ENCODE measurements around the gene CCNY. TPM values are rescaled to one million over a fixed set of nuclear protein-coding genes. Genes with fewer than 3 reads are reported as not detected.

Gene CCNY
- total RNA-seq, 1 donor from 2014 or later = 27.2 TPM

GRCh38 chr10:35452847-35453246 lies 116.5 kb downstream of the CCNY start:
- no peak overlapping the region for H3K4me3 ChIP-seq (ENCODE audit: low read depth, low read length)
- DNase-seq (ENCODE audit: low read depth) = no peak
- TF ChIP-seq, protein P1, sequence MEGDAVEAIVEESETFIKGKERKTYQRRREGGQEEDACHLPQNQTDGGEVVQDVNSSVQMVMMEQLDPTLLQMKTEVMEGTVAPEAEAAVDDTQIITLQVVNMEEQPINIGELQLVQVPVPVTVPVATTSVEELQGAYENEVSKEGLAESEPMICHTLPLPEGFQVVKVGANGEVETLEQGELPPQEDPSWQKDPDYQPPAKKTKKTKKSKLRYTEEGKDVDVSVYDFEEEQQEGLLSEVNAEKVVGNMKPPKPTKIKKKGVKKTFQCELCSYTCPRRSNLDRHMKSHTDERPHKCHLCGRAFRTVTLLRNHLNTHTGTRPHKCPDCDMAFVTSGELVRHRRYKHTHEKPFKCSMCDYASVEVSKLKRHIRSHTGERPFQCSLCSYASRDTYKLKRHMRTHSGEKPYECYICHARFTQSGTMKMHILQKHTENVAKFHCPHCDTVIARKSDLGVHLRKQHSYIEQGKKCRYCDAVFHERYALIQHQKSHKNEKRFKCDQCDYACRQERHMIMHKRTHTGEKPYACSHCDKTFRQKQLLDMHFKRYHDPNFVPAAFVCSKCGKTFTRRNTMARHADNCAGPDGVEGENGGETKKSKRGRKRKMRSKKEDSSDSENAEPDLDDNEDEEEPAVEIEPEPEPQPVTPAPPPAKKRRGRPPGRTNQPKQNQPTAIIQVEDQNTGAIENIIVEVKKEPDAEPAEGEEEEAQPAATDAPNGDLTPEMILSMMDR (conservative IDR thresholded peaks at IDR 0.05; ENCODE audit: low read depth, low read length) = no peak

DNA sequence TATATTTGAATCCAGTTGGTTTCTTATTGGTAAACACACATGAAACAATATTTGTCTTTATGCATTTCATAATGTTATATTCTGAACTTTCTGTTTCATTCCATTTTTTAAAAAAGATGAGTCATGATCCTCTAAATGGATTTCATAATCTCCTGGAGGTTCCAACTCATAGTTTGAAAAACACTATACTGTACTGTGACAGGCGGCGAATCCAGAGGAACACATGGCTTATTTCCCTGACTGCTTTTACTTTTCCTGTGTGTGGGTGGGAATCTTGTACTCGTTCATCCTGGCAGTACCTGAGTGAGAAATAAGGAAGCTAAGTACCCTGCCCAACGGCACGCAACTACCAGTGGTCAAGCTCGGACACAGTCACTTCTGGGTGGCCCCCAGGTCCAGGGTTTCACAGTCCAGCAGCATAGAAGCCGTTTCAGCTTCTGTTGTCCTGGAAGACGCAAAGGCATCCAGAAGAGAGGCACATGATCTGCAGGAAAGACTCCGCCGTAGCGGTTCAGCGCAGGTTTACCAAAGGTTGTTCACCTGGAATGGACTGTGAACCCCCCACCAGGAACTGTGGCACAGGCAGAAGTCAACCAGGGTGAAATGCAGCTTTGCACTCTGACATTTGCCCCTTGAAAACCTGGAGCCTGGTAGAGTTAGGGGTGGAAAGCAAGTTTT lies 117.7 kb downstream of the CCNY start:
- TF ChIP-seq, protein P1 (conservative IDR thresholded peaks at IDR 0.05; ENCODE audit: low read depth, low read length) = no peak
- H3K4me3 ChIP-seq (ENCODE audit: low read depth, low read length) = no peak overlapping the region
- DNase-seq (ENCODE audit: low read depth) = no peak

- H3K4me3 ChIP-seq (ENCODE audit: low read depth, low read length) = no peak overlapping the region
- DNase-seq (ENCODE audit: low read depth) = no peak
- TF ChIP-seq, protein P1 (conservative IDR thresholded peaks at IDR 0.05; ENCODE audit: low read depth, low read length) = no peak
Observed at GRCh38 chr10:35456153-35456720, 119.9 kb downstream of the CCNY start.

DNA sequence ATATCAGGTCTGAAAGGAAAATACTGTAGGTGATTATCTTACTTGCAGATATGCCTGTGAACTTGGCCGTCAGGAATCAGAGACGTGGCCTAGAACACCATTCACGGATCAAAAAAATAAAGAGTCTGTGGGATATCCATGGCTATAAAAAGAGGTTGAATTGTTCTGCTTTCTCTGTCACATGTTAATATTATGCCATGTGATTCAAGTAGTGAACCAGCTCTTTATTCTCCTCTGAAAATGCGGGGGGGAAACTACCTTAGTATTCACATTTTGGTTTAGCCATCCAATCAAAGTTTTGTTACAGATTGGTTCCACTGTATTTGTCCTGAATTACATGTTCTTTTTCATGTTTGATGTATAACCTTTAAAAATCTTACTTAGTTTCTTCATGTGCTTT lies 120.5 kb downstream of the CCNY start:
- no peak for DNase-seq (ENCODE audit: low read depth)

DNA sequence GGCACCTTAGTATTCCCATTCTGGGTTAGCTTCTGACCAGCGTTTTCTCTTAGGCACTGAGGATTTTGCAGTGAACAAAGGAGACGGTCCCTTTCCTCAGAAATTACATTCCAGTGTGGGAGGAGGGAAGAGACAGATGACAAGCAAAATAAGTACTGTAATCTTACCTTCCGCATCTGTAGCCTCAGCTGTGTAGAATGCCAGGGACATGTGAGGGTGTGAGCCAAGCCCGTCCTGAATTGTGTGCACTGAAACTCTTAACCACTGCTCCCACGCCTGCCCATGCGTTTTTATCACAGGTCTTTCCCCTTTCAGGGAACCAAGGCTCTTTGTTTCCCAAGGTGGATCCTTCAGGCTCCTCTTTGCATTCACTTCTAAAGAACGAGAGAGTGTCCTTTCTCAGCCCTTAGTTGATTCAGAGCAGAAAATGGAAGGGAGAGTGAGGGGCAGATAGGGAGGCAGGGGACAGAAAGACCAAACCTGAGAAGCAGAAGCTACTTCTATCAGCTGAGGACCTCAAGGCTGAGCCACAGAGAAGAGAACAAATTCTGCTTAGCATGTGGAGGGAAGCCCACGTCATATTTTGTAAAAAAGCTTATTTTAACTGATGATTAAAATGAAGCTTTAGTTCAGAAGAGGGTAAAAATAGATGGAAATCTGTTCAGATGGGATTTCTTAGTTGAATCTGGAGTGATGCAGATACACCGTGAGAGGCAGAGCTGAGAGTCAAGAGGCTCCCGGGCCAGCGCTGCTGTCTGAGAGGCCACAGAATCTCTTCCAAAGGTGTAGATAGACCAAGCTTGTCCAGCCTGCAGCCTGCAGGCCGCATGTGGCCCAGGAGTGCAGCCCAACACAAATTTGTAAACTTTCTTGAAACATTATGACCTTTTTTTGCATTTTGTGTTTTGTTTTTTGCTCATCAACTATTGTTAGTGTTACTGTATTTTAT lies 122.5 kb downstream of the CCNY start:
- no peak overlapping the region for H3K4me3 ChIP-seq (ENCODE audit: low read depth, low read length)
- TF ChIP-seq, protein P1 (conservative IDR thresholded peaks at IDR 0.05; ENCODE audit: low read depth, low read length) = no peak
- DNase-seq (ENCODE audit: low read depth) = no peak

More for the DNA sequence above, 120.5 kb downstream of the CCNY start:
- H3K4me3 ChIP-seq (ENCODE audit: low read depth, low read length) = no peak overlapping the region
- TF ChIP-seq, protein P1 (conservative IDR thresholded peaks at IDR 0.05; ENCODE audit: low read depth, low read length) = no peak

- DNase-seq (ENCODE audit: low read depth) = no peak
- TF ChIP-seq, protein P1 (conservative IDR thresholded peaks at IDR 0.05; ENCODE audit: low read depth, low read length) = no peak
- no peak overlapping the region for H3K4me3 ChIP-seq (ENCODE audit: low read depth, low read length)
Observed at GRCh38 chr10:35459449-35459847, 123.1 kb downstream of the CCNY start.

Data from epithelial cell of proximal tubule (primary cell).